ENCODE results near the gene THRB.

The THRB gene

GRCh38 chr3:24305795-24306467, 188.7 kb downstream of the THRB start:
- no peak for DNase-seq (ENCODE audit: low spot score)

GRCh38 chr3:24303057-24303754, 191.4 kb downstream of the THRB start:
- DNase-seq (ENCODE audit: low spot score): no peak

DNA sequence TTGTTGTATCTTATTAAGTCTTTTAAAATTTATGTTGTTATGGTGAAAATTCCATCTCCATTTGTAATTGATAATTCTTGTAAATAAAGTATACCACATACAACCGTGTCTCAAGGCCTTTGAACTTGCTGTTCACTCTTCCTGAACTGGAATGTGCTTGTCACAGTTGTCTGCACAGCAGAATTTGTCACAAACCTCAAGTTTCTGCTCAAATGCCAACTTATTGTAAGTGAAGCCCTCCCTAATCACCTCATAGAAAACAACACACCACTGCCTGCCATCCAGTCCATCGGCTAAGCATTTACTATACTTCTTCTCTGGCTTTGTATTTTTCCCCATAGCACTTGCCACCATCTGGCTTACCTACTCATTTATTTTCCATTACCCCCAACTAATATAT, 192.3 kb downstream of the THRB start:
- no peak for DNase-seq (ENCODE audit: low spot score)

- no peak for DNase-seq (ENCODE audit: low spot score)
Observed at GRCh38 chr3:24300949-24301348, 193.7 kb downstream of the THRB start.

- DNase-seq (ENCODE audit: low spot score): peak; percentile 39
Observed at GRCh38 chr3:24299806-24300626, 194.6 kb downstream of the THRB start.

- DNase-seq (ENCODE audit: low spot score): no peak
Observed at GRCh38 chr3:24299246-24299805, 195.3 kb downstream of the THRB start.

GRCh38 chr3:24296441-24297205, 198.0 kb downstream of the THRB start:
- no peak for DNase-seq (ENCODE audit: low spot score)

GRCh38 chr3:24294150-24294549, 200.5 kb downstream of the THRB start:
- DNase-seq (ENCODE audit: low spot score): no peak

- no peak for DNase-seq (ENCODE audit: low spot score)
Observed at GRCh38 chr3:24291646-24292045, 203.0 kb downstream of the THRB start.

- no peak for DNase-seq (ENCODE audit: low spot score)
Observed at GRCh38 chr3:24290596-24290995, 204.1 kb downstream of the THRB start.

- DNase-seq (ENCODE audit: low spot score): no peak
Observed at GRCh38 chr3:24288496-24289236, 206.0 kb downstream of the THRB start.

DNA sequence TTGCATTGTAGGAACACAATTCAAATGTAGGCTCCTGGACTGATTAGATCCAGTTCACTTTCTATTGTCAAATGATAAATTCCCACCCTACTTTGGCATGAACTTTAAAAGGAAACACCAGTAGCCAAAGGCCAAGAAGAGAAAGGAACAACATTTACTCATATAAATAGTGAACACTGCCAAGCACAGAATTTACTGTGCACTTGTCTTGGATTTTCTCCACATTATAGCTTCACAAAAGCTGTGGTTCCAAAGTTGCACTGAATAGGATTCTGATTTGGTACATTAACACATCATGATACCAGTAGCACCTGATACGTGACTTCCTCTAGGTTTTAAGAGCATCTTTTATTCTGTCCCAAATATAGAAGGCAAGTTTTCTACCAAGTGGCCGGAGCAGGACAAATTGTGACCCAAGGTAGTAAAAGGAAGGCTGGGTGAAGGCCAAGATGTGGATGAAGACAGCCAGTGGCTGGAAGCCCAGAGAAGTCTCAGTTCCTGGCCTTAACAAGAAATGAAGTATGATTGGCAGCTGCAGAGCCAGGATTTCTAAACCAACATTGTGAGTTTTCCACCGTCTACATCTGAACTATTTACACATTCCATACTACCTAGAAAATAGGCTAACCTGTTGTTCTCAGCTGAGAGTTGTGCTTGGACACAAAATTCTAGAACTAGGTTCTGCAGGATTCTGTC, 206.7 kb downstream of the THRB start:
- DNase-seq (ENCODE audit: low spot score): no peak

- DNase-seq (ENCODE audit: low spot score): no peak
Observed at GRCh38 chr3:24286405-24286804, 208.2 kb downstream of the THRB start.

GRCh38 chr3:24278543-24278942, 216.1 kb downstream of the THRB start:
- no peak for DNase-seq (ENCODE audit: low spot score)

- no peak for DNase-seq (ENCODE audit: low spot score)
Observed at GRCh38 chr3:24273491-24273890, 221.2 kb downstream of the THRB start.

- no peak for DNase-seq (ENCODE audit: low spot score)
Observed at GRCh38 chr3:24272875-24273274, 221.8 kb downstream of the THRB start.

GRCh38 chr3:24272408-24272807, 222.2 kb downstream of the THRB start:
- DNase-seq (ENCODE audit: low spot score): no peak

- DNase-seq (ENCODE audit: low spot score): no peak
Observed at GRCh38 chr3:24271228-24271627, 223.4 kb downstream of the THRB start.

DNA sequence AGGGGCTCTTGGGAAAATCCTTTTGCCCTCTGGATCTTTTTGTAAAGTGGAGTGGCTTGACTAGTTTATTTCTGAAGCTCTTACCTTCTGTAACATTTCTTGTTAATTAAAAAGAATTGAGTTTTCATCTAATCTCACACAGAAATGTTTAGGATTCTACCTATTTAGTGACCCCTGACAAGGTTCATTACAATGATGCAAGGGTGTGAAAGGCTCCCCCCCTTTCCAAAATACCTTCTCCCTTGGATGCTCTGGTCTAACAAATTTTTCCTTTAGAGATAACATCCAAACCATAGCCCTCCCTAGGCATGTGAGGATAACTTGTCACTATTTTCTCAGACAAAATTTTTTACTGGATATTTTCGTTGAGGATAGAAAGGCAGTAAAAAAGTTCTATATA, 223.9 kb downstream of the THRB start:
- no peak for DNase-seq (ENCODE audit: low spot score)

DNA sequence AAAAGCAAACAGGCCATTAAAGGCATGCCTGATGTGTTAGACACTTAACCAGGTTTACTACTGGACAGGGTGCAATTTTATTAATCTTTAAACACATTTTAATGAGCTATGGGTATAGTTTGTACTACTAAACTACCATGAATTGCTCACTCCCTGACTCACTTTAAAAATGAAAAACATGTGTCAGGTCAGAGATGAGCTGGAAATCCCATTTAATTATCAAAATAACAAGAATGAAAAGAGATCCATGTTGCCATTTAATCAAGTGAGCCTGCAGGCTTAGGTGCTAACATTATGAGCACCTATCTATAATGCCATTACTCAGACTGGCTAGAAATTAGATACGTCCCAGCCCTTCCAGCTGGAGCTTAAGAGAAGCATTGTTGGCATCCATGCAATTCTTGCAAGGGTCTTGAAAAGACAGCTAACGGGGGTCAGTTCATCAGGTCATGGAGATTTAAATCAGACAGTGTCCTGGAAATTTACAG, 224.4 kb downstream of the THRB start:
- DNase-seq (ENCODE audit: low spot score): no peak

Measured in LoVo (cell line).